ENCODE results near the gene SHC2. TPM values are rescaled to one million over a fixed set of nuclear protein-coding genes. Genes with fewer than 3 reads are reported as not detected.
A peak's percentile ranks its signal among the peaks of the same experiment; 100 is the strongest.

The SHC2 gene
- total RNA-seq, 1 donor from 2014 or later = 24.0 TPM

DNA sequence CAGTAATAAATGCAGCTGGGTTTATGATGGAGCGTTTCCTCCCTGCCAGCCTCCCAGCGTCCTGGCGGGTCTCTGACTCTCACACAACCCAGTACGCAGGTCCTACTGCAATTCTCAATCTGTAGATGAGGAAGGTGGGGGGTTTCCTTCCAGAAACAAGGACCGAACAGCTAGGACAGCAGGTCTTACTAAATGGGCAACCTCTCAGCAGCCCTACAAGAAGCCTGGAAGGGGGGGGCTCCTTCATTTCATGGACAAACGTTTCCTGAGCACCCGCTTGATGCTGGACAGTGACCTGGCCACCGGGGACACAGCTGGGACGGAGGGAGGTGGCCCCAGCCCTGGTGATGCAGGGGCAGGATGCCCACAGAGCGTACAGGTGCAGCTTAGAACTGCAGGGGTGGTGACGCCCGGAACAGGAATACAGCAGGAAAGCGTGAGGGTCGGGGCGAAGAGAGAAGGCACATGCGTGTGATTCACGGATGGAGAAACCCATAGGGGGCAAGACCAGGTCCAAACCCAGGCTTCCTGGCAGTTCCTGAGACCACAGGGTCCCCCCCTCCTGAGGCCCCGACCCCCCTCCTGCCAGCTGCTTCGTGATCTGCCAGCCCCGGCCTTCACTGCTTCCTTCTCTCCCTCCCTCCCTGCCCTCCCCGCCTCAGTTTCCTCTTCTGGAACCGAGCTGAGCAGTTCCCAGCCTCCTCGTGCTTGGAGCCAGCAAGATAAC, 51.2 kb downstream of the SHC2 start:
- DNase-seq = no peak

DNA sequence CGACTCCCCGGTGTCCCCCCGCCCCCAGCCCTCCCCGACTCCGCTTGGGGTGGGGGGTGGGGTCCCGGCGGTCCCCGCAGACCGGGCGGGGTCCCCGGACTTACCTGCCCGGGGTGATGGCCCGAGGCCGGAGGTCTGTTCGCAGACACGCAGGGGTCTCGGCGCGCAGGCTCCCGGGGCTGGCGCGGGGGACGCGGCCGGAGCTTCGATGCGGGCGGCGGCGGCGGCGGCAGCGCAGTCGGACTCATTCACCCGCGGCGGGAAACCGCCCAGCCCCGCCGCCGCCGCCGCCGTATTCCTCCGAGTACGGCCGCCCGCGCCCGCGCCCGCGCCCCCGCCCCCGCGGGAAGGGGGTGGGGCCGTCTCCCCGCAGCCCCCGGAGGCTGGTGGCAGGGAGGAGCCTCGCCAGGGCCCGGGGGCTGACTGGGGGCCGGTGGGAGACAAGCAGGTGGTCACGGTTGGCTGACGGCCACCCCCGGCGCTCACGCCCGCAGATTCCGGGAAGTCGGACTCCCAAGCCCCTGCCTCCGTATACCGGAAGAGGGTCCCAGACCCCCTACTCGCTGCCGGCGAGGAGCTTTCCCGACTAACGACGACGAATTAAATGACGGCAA, 51.8 kb downstream of the SHC2 start, which contains the start of gene C2CD4C:
Gene C2CD4C (minus strand): TSS at position 246 of the 614 bp plus-strand sequence. CDS start 786 bp downstream, outside the sequence.
- peak; percentile 43 for DNase-seq
- intact Hi-C loops (cut with DNase I) = no loop called here
- peak within 1 kb of the TSS; percentile 55 for H3K4me3 ChIP-seq
- H3K36me3 ChIP-seq = no peaks in the 10 kb centered on the region
- peak; percentile 10 to 39 for ATAC-seq
- no peak within 1 kb of the TSS for H3K27ac ChIP-seq
- TF ChIP-seq, protein P1, sequence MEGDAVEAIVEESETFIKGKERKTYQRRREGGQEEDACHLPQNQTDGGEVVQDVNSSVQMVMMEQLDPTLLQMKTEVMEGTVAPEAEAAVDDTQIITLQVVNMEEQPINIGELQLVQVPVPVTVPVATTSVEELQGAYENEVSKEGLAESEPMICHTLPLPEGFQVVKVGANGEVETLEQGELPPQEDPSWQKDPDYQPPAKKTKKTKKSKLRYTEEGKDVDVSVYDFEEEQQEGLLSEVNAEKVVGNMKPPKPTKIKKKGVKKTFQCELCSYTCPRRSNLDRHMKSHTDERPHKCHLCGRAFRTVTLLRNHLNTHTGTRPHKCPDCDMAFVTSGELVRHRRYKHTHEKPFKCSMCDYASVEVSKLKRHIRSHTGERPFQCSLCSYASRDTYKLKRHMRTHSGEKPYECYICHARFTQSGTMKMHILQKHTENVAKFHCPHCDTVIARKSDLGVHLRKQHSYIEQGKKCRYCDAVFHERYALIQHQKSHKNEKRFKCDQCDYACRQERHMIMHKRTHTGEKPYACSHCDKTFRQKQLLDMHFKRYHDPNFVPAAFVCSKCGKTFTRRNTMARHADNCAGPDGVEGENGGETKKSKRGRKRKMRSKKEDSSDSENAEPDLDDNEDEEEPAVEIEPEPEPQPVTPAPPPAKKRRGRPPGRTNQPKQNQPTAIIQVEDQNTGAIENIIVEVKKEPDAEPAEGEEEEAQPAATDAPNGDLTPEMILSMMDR (IDR thresholded peaks at IDR 0.05) = no peak
- peaks cover 48% of the 10 kb centered on the region for H3K27me3 ChIP-seq (ENCODE audit: low read depth)
- no peaks in the 10 kb centered on the region for H3K9me3 ChIP-seq
- peaks cover 17% of the 10 kb centered on the region for H3K4me1 ChIP-seq

More for the DNA sequence above, 51.2 kb downstream of the SHC2 start:
- no peak for ATAC-seq
- no peaks in the 10 kb centered on the region for H3K36me3 ChIP-seq
- peaks cover 48% of the 10 kb centered on the region for H3K27me3 ChIP-seq (ENCODE audit: low read depth)
- intact Hi-C loops (cut with DNase I) = no loop called here
- TF ChIP-seq, protein P1 (IDR thresholded peaks at IDR 0.05) = no peak
- peak overlapping the region; percentile 55 for H3K4me3 ChIP-seq
- H3K9me3 ChIP-seq = no peaks in the 10 kb centered on the region
- no peak overlapping the region for H3K27ac ChIP-seq
- H3K4me1 ChIP-seq = peaks cover 17% of the 10 kb centered on the region

DNA sequence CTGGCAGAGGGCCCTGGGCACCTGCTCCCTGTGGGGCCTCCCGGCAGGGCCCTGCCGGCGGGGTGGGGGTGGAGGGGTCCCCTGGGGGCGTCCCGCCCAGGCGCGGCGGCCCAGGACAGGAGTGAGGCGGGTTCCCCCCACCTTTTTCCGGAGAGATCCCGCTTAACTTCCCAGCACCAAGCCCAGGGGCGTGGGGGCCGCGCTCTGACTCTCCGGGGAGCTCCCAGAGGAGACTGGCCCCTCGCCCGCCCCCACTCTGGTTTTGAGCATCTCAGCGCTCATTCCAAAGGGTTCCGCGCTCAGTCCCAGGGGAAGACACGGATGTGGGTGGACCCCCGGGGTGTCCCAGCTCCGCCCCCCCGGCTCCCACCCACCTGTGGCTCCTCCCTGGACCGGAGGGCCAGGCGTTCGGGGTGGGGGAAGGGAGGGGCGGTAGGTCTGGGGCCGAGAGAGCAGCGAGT, 52.4 kb downstream of the SHC2 start:
- TF ChIP-seq, protein P1 (IDR thresholded peaks at IDR 0.05) = no peak
- H3K27ac ChIP-seq = no peak overlapping the region
- no peaks in the 10 kb centered on the region for H3K9me3 ChIP-seq
- ATAC-seq = peak in 1 of 2 donors; percentile 11
- peaks cover 51% of the 10 kb centered on the region for H3K27me3 ChIP-seq (ENCODE audit: low read depth)
- H3K4me1 ChIP-seq = peaks cover 17% of the 10 kb centered on the region
- H3K4me3 ChIP-seq = peak overlapping the region; percentile 55
- intact Hi-C loops (cut with DNase I) = no loop called here
- no peaks in the 10 kb centered on the region for H3K36me3 ChIP-seq
- DNase-seq = no peak

DNA sequence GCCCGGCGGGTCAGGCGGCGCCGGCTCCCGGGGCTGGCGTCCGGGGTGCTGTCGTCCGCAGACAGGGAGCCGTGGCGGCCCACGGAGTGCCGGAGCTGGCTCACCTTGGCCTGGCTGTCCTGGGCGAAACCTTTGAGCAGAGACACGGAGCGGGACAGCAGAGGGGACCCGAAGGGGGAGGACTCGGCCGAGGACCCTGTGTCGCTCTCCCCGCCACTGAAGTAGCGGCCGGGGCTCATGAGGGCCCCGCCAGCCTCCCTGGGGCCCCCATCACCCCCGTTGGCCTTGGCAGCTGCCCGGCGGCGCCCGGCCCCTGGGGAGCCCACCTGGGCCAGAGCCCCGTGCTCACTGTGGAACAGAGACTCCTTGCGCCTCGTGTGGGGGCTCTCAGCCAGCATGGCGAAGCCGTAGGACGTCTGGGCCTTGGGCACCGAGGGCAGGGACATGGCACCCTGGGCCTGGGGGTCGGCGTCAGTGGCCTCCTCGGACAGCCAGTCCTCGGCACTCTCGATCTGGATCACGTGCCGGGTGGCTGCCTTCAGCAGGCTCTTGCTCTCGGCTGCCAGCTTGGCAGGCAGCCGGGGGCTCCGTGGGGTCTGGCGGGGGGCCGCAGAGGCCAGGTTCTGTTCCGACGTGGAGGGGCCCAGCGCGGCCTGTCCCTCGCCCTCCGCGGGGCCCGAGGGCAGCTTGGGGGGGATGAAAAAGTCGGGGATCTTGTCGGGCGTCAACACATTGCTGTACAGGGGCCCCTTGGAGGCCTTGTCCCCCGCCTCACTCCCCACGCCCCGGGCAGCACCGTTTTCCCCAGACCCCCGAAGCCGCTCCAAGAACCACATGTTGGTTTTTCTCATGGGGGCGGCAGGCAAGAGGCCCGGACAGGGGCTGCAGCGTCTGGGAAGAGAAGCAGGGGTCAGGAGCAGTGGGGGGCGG, 53.1 kb downstream of the SHC2 start:
- intact Hi-C loops (cut with DNase I) = no loop called here
- H3K27ac ChIP-seq = no peak overlapping the region
- TF ChIP-seq, protein P1 (IDR thresholded peaks at IDR 0.05) = no peak
- H3K27me3 ChIP-seq (ENCODE audit: low read depth) = peaks cover 58% of the 10 kb centered on the region
- H3K36me3 ChIP-seq = no peaks in the 10 kb centered on the region
- DNase-seq (peak; percentile 47), ATAC-seq (no peak)
- H3K4me1 ChIP-seq = peaks cover 17% of the 10 kb centered on the region
- no peaks in the 10 kb centered on the region for H3K9me3 ChIP-seq
- peak overlapping the region; percentile 55 for H3K4me3 ChIP-seq

DNA sequence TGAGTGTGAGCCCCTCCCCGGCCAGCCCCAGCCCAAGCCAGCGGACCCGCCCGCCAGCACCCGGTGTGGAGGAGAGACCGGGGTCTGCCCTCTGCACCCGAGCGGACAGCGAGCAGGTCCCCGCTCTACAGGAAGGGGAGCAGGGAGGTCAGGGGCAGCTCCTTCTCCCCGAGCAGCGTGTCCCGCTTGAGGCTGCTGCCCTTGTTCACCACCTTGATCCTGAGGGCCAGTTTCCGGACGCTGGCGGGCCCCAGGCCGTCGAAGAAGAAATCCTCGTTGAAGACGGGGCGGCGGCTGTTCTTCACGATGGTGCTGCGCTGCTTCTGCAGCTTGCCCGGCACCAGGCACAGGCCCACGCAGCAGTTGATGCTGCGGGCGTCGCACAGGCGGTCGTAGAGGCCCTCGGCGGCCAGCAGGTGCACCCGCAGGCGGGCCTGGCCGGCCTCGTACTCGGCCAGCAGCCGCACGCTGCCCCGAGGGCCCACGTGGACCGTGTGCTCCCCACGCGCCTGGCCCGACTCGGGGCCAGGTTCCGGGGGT, 53.8 kb downstream of the SHC2 start:
- Histone ChIP-seq H3K27ac (no peak overlapping the region), H3K9me3 (no peaks in the 10 kb centered on the region), H3K4me1 (peaks cover 17% of the 10 kb centered on the region), H3K4me3 (no peak overlapping the region), H3K36me3 (no peaks in the 10 kb centered on the region), H3K27me3 (ENCODE audit: low read depth) (peaks cover 65% of the 10 kb centered on the region)
- TF ChIP-seq, protein P1 (IDR thresholded peaks at IDR 0.05) = no peak
- intact Hi-C loops (cut with DNase I) = no loop called here
- ATAC-seq (no peak), DNase-seq (no peak)
